Large intestine (tissue), 3 donors: ENCODE measurements around the gene LEAP2. TPM values are rescaled to one million over a fixed set of nuclear protein-coding genes. Genes with fewer than 3 reads are reported as not detected.
A peak's percentile ranks its signal among the peaks of the same experiment; 100 is the strongest.

Source experiments
- DNase-seq, 2 donors: peaks; one replicate each; pipeline versions ENCODE4 v3.0.0 to v3.0.0-alpha.2; 2013
- H3K27ac ChIP-seq: one replicate; pipeline ENCODE4 v1.5.1; 2013; ENCODE audit warnings: low read length
- H3K27me3 ChIP-seq: 2 replicates; pipeline ENCODE4 v1.6.1; 2013; ENCODE audit warnings: low read length; ENCODE audit not compliant: control insufficient read depth, insufficient read depth
- H3K36me3 ChIP-seq: 2 replicates; pipeline ENCODE4 v1.6.1; 2013; ENCODE audit warnings: low read length; ENCODE audit not compliant: control insufficient read depth, insufficient read depth
- H3K4me1 ChIP-seq: one replicate; pipeline ENCODE4 v1.6.1; 2013; ENCODE audit warnings: low read length; ENCODE audit not compliant: control insufficient read depth, insufficient read depth
- H3K4me3 ChIP-seq: one replicate; pipeline ENCODE4 v1.5.1; 2013; ENCODE audit warnings: low read length
- H3K9me3 ChIP-seq: one replicate; pipeline ENCODE4 v1.6.1; 2013; ENCODE audit warnings: mild to moderate bottlenecking, low read depth, low read length, moderate library complexity; ENCODE audit not compliant: control insufficient read depth
- WGBS: methylation state at CpG from one replicate; pipeline ENCODE4 v1.1.5; 2013; ENCODE audit warnings: low lambda C conversion rate; ENCODE audit not compliant: insufficient coverage; 5-methylcytosine and 5-hydroxymethylcytosine counted together
- polyA plus RNA-seq: library from polyadenylated mRNA; unstranded; fragments of 120-200 nt; gene quantifications from one replicate; pipeline ENCODE4 v1.2.1, GENCODE V29; 2013

The LEAP2 gene
- polyA plus RNA-seq, 1 donor = 12.3 TPM

DNA sequence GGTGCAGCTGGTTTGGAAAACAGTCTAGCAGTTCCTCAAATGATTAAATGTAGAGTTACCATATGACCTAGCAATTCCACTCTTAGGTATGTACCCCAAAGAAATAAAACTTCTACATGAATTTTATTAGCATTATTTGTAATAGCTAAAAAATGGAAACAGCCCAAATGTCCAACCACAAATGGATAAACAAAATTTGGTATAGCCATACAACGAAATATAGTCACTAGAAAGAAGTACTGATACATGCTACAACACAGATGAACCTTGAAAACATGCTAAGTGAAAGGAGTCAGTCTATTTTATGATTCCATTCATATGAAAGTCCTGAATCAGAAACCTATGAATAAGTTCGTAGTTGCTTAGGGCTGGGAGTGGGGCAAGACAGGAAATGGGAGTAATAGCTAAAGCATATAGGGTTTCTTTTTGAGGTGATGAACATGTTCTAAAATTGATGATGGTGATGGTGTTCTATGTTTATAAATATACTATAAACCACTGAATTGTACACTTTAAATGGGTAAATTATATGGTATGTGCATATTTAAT, 13.5 kb upstream of the LEAP2 start:
- Histone ChIP-seq H3K27ac (no peak overlapping the region), H3K9me3 (no peaks in the 10 kb centered on the region), H3K4me1 (peaks cover 3% of the 10 kb centered on the region), H3K36me3 (no peaks in the 10 kb centered on the region), H3K4me3 (no peak overlapping the region), H3K27me3 (no peaks in the 10 kb centered on the region)
- 100% methylated on average over 1 of the region's 2 CpGs for WGBS
- DNase-seq = no peak

DNA sequence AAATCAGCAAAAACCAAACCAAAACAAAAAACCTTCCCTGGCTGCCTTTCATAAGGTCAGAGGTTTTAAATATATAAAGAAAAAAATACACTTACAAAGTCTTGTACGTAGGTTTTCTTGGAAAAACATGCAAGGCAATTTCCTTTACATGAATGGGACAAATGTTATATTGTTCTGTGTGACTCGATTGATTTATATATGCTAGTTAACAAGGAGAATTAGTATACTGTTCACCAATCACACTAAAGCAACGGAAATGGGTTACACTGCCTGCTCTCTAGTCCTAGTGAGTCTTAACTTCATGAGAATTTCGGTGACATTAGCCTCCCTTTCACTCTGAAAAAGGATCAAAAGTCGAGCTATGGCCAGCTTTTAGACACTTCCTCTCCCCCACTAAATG, 12.7 kb upstream of the LEAP2 start:
- H3K4me3 ChIP-seq = no peak overlapping the region
- no peaks in the 10 kb centered on the region for H3K9me3 ChIP-seq
- no CpG with 5 or more reads among the region's 5 CpGs for WGBS
- no peak overlapping the region for H3K27ac ChIP-seq
- H3K4me1 ChIP-seq = peaks cover 6% of the 10 kb centered on the region
- no peak for DNase-seq
- no peaks in the 10 kb centered on the region for H3K36me3 ChIP-seq
- H3K27me3 ChIP-seq = no peaks in the 10 kb centered on the region

DNA sequence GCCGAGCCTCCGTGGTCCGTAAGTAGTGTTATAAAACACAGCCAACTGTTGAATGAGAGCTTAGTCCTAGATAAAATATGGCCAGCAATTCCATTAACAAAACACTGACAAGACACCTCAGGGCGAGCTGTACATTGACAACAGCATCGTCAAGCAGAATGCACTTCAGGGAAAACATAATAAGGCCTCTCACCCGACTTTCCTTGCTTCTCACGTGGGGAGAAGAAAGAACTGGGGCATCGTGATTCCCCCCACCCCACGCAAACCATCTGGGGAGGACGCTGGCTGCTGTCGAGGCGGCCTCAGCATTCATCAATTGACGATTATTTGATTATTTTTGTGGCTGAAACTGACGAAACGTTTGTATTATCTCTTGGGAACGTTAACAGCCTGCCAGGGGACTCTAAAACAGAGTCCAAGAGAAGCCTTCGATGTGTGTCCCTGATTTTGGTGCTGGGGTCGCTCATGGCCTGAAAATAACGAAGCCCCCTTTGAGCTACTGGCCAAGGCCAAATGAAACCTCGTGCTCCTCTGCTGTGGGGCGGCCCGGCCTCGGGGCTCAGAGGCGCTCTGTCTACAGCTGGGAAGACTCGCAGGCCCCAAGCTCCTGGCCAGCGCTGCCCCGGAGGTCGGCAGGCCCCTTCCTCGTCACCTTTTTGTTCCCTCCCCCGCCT, 7.7 kb upstream of the LEAP2 start:
- H3K4me1 ChIP-seq = peaks cover 16% of the 10 kb centered on the region
- no CpG with 5 or more reads among the region's 30 CpGs for WGBS
- no peak for DNase-seq

DNA sequence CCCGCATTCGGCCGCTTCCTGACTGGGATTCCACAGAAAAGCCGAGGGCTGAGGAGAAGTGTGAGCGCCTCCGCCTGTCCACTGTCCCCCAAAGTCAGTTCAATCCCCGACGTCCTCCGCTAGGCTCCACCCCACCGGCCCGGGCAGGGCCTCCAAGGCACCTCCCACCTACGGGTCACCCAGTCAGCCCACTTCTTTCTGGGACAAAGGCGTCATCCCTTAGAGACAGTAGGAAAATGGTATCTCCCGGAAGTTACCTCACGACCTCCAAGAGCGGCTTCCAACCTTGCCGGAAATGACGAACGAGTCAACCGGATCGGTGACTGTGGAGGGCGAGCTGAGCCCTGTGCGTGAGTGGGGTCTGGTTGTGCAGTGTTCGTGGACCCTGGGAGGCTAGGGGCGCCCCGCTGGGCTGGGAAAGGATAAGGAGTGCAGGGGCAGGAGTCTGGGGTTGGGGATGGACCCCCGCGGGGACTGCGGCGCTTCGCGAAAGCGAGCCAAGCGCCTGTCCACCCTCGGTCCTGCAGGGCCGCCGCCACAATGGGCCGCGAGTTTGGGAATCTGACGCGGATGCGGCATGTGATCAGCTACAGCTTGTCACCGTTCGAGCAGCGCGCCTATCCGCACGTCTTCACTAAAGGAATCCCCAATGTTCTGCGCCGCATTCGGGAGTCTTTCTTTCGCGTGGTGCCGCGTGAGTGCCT, 7.0 kb upstream of the LEAP2 start, which contains the start of the genes GDF9 and UQCRQ:
Gene GDF9 (minus strand): TSS at position 128 of the 704 bp plus-strand sequence. CDS start 1,936 bp downstream, outside the sequence.
Gene UQCRQ (plus strand): TSS at position 301 of the 704 bp plus-strand sequence. CDS start 240 bp downstream, at position 541.
- H3K27ac ChIP-seq = peak within 1 kb of the TSS; percentile 95
- peaks cover 20% of the 10 kb centered on the region for H3K4me1 ChIP-seq
- no CpG with 5 or more reads among the region's 55 CpGs for WGBS
- peak within 1 kb of the TSS; percentile 95 for H3K4me3 ChIP-seq
- H3K36me3 ChIP-seq = peaks cover 31% of the 10 kb centered on the region
- no peaks in the 10 kb centered on the region for H3K9me3 ChIP-seq
- H3K27me3 ChIP-seq = no peaks in the 10 kb centered on the region
- DNase-seq = peak; percentile 99

More for the DNA sequence above, 7.7 kb upstream of the LEAP2 start:
- Histone ChIP-seq H3K9me3 (no peaks in the 10 kb centered on the region), H3K4me3 (peak overlapping the region; percentile 95), H3K36me3 (peaks cover 26% of the 10 kb centered on the region), H3K27me3 (no peaks in the 10 kb centered on the region), H3K27ac (peak overlapping the region; percentile 95)

DNA sequence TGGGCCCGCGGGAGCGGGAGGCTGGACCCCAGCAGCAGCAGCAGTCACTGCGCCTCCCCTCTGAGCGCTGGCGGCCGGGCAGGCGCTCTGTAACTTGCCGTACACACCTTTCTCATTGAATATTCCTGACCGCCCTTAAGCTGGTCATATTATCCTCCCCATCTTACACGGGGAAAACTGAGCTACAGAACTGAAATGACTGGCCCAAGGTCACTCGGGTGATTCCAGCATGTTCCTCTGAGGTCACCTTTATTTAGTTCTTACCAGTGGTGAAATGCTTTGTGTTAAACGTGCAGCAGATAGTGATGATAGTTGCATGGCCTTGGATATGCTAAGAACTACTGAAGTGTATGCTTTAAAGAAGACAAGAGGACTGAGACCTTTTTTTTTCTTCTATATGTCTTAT, 6.4 kb upstream of the LEAP2 start:
- no peak for DNase-seq
- no CpG with 5 or more reads among the region's 13 CpGs for WGBS
- Histone ChIP-seq H3K9me3 (no peaks in the 10 kb centered on the region), H3K27ac (peak overlapping the region; percentile 95), H3K4me3 (peak overlapping the region; percentile 95), H3K27me3 (no peaks in the 10 kb centered on the region), H3K4me1 (peaks cover 26% of the 10 kb centered on the region), H3K36me3 (peaks cover 34% of the 10 kb centered on the region)

DNA sequence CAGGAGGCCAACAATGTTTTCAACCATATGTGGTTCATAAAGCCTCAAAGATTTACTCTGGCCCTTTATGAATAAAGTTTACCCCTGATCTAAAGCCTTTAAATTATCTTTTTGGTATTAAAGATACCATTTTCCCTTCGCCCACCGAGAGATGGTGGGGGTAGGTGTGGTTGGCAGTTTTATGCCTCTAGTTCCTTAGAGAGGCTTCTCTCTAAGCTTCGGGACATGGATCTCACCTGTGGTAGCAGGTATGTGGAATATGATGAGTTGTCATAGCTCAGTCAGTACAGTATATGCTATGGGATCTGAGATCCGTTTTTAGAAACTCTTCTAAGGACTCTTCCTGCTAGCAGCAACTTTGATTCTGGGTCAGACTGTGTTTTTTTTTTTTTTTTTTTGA, 4.7 kb upstream of the LEAP2 start:
- peaks cover 38% of the 10 kb centered on the region for H3K4me1 ChIP-seq
- no peak overlapping the region for H3K27ac ChIP-seq
- no peak overlapping the region for H3K4me3 ChIP-seq
- no peak for DNase-seq
- H3K36me3 ChIP-seq = peaks cover 34% of the 10 kb centered on the region
- no peaks in the 10 kb centered on the region for H3K9me3 ChIP-seq
- WGBS = no CpG with 5 or more reads among the region's 4 CpGs
- H3K27me3 ChIP-seq = no peaks in the 10 kb centered on the region

DNA sequence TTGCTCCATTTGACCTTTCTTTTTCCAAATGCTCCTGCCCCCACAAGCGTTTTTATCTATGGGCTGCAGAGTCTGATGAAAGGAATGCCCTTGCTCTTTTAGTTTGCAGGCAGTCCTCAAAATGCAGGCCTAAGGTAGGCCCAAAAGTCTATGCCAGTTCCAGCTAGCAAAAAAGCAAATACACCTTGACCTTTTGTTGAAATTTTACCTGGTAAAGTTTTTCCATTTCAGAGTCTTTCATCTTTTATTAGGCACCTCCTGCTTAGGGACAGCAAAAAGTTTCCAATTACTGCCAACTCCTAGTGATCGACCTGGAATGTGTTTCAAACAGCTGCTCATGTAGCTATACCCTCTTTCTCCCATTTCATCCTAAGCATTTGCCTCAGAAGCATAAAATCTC, 2.7 kb upstream of the LEAP2 start:
- Histone ChIP-seq H3K9me3 (peaks cover 2% of the 10 kb centered on the region), H3K4me3 (no peak overlapping the region), H3K36me3 (peaks cover 38% of the 10 kb centered on the region), H3K4me1 (peaks cover 39% of the 10 kb centered on the region), H3K27ac (no peak overlapping the region), H3K27me3 (no peaks in the 10 kb centered on the region)
- 100% methylated on average over 1 of the region's 2 CpGs for WGBS
- no peak for DNase-seq

DNA sequence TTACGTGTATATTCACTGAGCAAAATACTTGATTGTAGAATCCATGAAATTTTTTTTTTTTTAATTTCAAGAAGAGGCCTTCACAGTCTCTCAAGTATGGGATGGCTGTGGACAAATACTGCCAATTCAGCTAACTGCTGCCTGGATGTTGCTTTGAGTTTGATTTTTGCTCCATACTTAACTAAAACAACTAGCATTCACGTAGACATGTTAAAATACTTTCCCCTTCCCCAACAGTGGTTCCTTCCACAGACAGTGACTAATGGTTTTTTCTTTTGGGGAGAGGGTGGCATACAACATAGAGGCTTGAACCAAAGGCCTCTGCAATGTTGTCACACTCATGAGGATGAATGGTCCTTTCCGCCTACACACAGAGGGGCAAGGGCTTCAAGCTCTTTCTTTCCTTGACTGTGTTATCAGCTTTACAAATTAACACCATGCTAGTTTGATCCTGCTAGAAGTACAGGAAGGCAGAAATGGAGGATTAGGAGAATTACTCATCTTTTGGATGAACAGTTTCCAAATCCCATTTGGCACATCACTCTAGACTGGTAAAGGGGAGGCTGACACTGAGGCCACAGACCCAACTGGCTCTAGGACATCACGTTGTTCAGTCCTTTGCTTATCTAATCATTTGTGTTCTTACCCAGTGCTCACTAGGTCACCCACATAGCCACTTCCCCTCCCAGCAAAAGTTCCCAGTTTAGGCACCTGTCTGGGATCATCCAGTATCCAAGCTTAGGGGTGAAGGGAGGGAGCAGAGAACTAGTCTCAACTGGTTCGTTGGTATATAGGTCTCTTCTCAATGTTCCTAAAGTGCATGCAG, 1.8 kb upstream of the LEAP2 start:
- Histone ChIP-seq H3K4me3 (no peak overlapping the region), H3K27ac (peak overlapping the region; percentile 88), H3K27me3 (no peaks in the 10 kb centered on the region), H3K9me3 (peaks cover 2% of the 10 kb centered on the region), H3K36me3 (peaks cover 38% of the 10 kb centered on the region), H3K4me1 (peaks cover 36% of the 10 kb centered on the region)
- WGBS = no CpG with 5 or more reads among the region's 5 CpGs
- no peak for DNase-seq

DNA sequence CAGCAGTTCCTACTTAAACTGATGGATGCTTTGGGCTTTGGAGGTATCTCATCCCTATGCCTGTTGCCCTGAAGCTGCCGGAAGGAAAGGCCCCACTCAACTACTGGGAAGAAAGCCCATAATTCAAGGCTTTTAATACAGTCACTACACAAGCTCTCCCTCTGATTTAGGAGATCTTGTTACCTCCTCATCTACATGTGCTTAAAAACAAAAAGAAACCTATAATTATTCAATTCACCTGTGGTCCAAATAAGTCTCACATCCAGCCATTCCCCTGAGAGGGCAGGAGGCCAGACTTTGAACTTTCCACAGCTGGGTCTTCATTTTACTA, 715 bp upstream of the LEAP2 start:
- H3K36me3 ChIP-seq = peaks cover 38% of the 10 kb centered on the region
- DNase-seq = peak in 1 of 2 donors; percentile 61
- no CpG with 5 or more reads among the region's 1 CpG for WGBS
- peaks cover 2% of the 10 kb centered on the region for H3K9me3 ChIP-seq
- no peaks in the 10 kb centered on the region for H3K27me3 ChIP-seq
- peaks cover 30% of the 10 kb centered on the region for H3K4me1 ChIP-seq
- H3K4me3 ChIP-seq = no peak overlapping the region
- peak overlapping the region; percentile 88 for H3K27ac ChIP-seq

DNA sequence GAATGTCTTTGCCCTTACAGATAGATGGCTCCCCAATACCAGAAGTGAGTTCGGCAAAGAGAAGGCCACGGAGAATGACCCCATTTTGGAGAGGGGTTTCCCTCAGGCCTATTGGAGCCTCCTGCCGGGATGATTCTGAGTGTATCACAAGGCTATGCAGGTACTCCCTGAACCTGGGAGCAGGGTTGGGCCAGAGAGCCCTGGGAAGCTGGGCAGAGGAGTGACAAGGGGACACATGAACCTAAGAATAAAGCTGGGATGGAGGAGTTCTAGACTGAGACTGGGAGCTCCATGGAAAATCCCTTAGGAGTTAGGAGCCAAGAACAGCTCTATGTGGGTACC, 433 bp downstream of the LEAP2 start:
- H3K9me3 ChIP-seq = peaks cover 2% of the 10 kb centered on the region
- DNase-seq = no peak
- no peaks in the 10 kb centered on the region for H3K27me3 ChIP-seq
- no CpG with 5 or more reads among the region's 3 CpGs for WGBS
- H3K4me1 ChIP-seq = peaks cover 30% of the 10 kb centered on the region
- H3K4me3 ChIP-seq = no peak overlapping the region
- peaks cover 36% of the 10 kb centered on the region for H3K36me3 ChIP-seq
- peak overlapping the region; percentile 88 for H3K27ac ChIP-seq
